Muscle of leg (tissue), 11 donors: Measurements from ENCODE around the gene CDH23. TPM values are rescaled to one million over a fixed set of nuclear protein-coding genes. Genes with fewer than 3 reads are reported as not detected.
A peak's percentile ranks its signal among the peaks of the same experiment; 100 is the strongest.

Source experiments
- DNase-seq: peaks from one replicate; pipeline ENCODE4 v3.0.0; 2013
- H3K27ac ChIP-seq: one replicate; pipeline ENCODE4 v1.5.1; 2013; ENCODE audit warnings: mild to moderate bottlenecking, low read length, control low read depth
- H3K27me3 ChIP-seq: one replicate; pipeline ENCODE4 v1.6.1; 2013; ENCODE audit warnings: low read length; ENCODE audit not compliant: control insufficient read depth, insufficient read depth
- H3K36me3 ChIP-seq: one replicate; pipeline ENCODE4 v1.6.1; 2013; ENCODE audit warnings: low read length; ENCODE audit not compliant: control insufficient read depth, insufficient read depth
- H3K4me1 ChIP-seq: one replicate; pipeline ENCODE4 v1.6.1; 2013; ENCODE audit warnings: low read length; ENCODE audit not compliant: control insufficient read depth, insufficient read depth
- H3K4me3 ChIP-seq: one replicate; pipeline ENCODE4 v1.5.1; 2013; ENCODE audit warnings: low read length, control low read depth
- H3K9me3 ChIP-seq: replicated peaks from 2 replicates; pipeline ENCODE4 v1.6.1; 2013; ENCODE audit warnings: low read depth, low read length; ENCODE audit not compliant: control insufficient read depth
- whole genome bisulfite sequencing: methylation state at CpG from one replicate; pipeline ENCODE4 v1.1.5; 2013; ENCODE audit warnings: missing lambda C conversion rate; ENCODE audit not compliant: insufficient coverage; 5-methylcytosine and 5-hydroxymethylcytosine counted together
- polyA plus RNA-seq, 8 donors: library from polyadenylated mRNA; unstranded; fragments of 120-200 nt; gene quantifications; one replicate each; pipeline versions ENCODE4 v1.2.1 to v1.2.3, GENCODE V29; 2013; ENCODE audit warnings: inconsistent platforms in 1 of 8, low replicate concordance in 1 of 8; ENCODE audit not compliant: insufficient read length in 8 of 8, insufficient read depth in 1 of 8
- total RNA-seq: library from RNA; stranded (reverse); fragments of 120-200 nt; gene quantifications from one replicate; pipeline ENCODE4 v1.2.4, GENCODE V29; 2013

Gene CDH23
- total and polyA plus RNA-seq, 9 donors = 3.4 to 5.7 (median 4.9) TPM

GRCh38 chr10:71743089-71743838 lies 346.5 kb downstream of the CDH23 start:
- H3K27ac ChIP-seq = no peak overlapping the region
- H3K4me1 ChIP-seq = peaks cover 36% of the 10 kb centered on the region

DNA sequence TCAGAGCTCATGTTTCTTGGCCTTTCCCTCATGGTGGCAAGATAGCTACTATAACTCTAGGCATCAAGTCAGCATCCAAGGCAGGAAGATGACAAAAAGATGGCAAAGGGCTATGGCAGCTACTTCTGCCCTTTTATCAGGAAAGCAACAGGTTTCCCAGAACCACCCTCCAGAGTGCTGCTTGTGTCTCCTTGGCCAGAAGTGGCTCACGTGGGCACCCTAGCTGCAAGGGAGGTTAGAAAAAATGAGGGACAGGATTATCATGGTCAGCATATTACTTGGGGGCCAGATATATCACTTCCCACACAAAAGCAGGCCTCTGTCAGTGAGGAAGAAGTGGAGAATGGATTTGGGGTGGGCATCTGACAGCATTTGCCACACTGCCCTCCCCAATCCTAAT lies 347.1 kb downstream of the CDH23 start:
- no peaks in the 10 kb centered on the region for H3K27me3 ChIP-seq
- peaks cover 6% of the 10 kb centered on the region for H3K9me3 ChIP-seq
- peaks cover 40% of the 10 kb centered on the region for H3K4me1 ChIP-seq
- peaks cover 8% of the 10 kb centered on the region for H3K36me3 ChIP-seq
- no CpG with 5 or more reads among the region's 1 CpG for WGBS
- DNase-seq = no peak
- no peak overlapping the region for H3K4me3 ChIP-seq
- H3K27ac ChIP-seq = no peak overlapping the region

More at GRCh38 chr10:71743089-71743838, 346.5 kb downstream of the CDH23 start:
- DNase-seq = no peak
- H3K27me3 ChIP-seq = no peaks in the 10 kb centered on the region
- peaks cover 8% of the 10 kb centered on the region for H3K36me3 ChIP-seq
- H3K9me3 ChIP-seq = peaks cover 6% of the 10 kb centered on the region
- 90% methylated on average over 2 of the region's 4 CpGs for WGBS
- H3K4me3 ChIP-seq = no peak overlapping the region

GRCh38 chr10:71744897-71745663 lies 348.4 kb downstream of the CDH23 start:
- no peaks in the 10 kb centered on the region for H3K27me3 ChIP-seq
- 90% methylated on average over 3 of the region's 8 CpGs for WGBS
- no peak for DNase-seq
- H3K27ac ChIP-seq = peak overlapping the region; percentile 75
- H3K36me3 ChIP-seq = peaks cover 10% of the 10 kb centered on the region
- H3K4me1 ChIP-seq = peaks cover 51% of the 10 kb centered on the region
- H3K4me3 ChIP-seq = no peak overlapping the region
- H3K9me3 ChIP-seq = peaks cover 6% of the 10 kb centered on the region

- peaks cover 6% of the 10 kb centered on the region for H3K9me3 ChIP-seq
- H3K36me3 ChIP-seq = peaks cover 15% of the 10 kb centered on the region
- H3K4me1 ChIP-seq = peaks cover 58% of the 10 kb centered on the region
- DNase-seq = peak; percentile 41
- peak overlapping the region; percentile 75 for H3K27ac ChIP-seq
- no peak overlapping the region for H3K4me3 ChIP-seq
- no CpG with 5 or more reads among the region's 2 CpGs for WGBS
- no peaks in the 10 kb centered on the region for H3K27me3 ChIP-seq
These were observed 349.0 kb downstream of the CDH23 start for GRCh38 chr10:71745664-71746250.

DNA sequence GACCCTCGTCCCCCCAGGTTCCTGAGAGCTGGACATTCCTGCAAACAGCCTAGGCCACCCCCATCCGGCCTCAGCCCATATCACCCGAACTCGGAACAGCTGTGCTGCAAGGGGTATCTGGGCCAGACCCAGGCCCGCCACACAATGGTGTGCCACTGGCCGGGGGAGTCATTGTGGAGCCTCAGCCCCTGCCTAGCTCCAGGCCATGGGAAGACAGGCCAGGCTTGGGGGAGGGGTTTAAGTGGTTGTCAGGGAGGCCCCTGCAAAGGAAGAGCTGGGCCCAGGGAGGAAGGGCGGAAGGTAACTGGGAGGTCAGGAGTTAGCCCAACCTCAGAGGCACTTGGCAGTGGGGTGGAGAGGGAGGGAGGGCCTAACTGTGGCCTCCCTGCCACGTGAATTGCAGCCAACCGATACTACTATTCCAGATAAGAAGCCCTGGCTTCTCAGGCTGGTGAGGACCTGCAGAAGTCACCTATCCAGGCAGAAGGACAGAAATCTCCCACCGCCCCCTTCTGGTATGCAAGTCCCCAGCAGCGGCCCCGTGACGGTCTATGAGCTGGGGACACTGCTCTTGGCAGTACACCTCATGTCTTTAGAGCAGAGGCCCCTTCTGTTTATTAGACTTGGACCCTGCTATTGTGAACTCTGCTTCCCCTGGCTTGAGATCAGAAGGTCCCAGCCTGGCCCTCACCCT lies 349.8 kb downstream of the CDH23 start:
- Histone ChIP-seq H3K9me3 (peaks cover 6% of the 10 kb centered on the region), H3K27ac (peak overlapping the region; percentile 75), H3K4me3 (no peak overlapping the region), H3K36me3 (peaks cover 18% of the 10 kb centered on the region), H3K4me1 (peaks cover 62% of the 10 kb centered on the region), H3K27me3 (no peaks in the 10 kb centered on the region)
- WGBS = 30% methylated on average over 11 of the region's 13 CpGs
- peak; percentile 64 for DNase-seq

DNA sequence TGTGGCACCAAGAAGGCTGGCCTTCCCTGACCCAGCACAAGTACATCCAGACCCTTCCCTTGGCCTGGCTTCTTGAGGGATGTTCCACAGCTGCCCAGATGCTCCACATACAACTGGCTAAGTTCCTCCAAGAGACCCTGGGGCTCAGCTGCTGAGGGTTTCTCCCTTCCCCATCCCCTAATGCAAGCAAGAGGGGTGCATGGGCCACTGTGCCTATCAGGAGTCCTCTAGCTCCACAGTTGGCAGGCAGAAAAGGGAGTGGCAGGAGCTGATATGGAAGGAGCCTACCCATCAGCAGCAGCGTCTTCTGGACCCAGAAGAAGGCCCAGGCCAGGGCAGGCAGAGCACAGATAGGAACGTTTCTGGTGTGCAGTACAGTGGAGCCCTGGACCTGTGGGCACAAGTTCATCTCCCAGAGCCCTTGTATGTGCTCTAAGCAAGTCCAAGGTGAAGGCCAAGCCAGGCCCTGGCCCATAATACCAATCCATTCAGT lies 350.4 kb downstream of the CDH23 start:
- peaks cover 16% of the 10 kb centered on the region for H3K36me3 ChIP-seq
- no peak overlapping the region for H3K4me3 ChIP-seq
- DNase-seq = no peak
- peaks cover 65% of the 10 kb centered on the region for H3K4me1 ChIP-seq
- no peaks in the 10 kb centered on the region for H3K27me3 ChIP-seq
- WGBS = 55% methylated on average over 2 of the region's 2 CpGs
- peak overlapping the region; percentile 85 for H3K27ac ChIP-seq
- H3K9me3 ChIP-seq = peaks cover 6% of the 10 kb centered on the region

DNA sequence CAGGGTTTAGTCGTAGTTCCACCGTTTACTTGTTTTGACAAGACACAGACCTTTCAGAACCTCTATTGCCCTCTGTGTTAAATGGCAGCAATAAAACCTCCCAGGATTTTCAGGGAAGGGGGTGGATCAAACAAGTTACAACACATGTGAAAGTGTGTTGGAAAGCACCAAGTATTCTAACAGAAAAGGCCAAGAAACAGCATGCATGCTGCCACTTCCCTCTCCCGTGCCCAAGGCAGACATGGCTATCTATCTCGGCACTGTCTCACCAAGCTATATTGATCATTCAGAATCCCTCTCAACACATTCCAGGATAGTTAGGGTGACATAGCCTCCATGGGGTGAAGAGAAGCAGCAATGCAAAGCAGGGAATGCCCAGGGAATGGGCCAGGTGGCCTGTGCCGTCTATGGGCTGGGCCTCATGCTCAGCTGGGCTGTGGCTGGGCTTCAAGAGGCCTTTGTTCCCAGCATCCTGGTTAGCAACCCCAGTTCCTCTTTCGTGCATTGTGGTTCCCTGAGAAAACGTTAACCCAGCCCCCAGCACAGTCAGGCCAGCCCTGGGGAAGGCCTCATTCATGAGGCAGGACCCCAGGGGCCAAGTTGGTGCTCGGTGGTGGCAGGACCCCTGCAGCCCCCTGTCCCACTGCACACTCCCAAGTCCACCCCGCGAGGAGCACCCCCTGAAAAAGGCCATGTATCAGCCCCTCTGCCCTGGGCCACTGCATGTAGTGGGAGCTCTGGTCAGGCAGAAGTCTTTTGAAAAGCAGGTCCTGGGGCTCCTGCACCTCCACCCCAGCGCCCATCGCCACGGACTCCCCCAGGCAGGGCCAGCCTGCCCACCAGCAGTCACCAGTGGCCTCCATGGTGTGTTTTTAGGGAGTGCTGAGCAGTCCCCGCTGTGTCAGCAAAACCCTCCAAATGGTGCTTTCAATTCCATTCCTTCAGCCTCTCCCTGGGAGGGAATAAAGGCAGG lies 351.1 kb downstream of the CDH23 start:
- H3K36me3 ChIP-seq = peaks cover 19% of the 10 kb centered on the region
- H3K4me1 ChIP-seq = peaks cover 73% of the 10 kb centered on the region
- peak overlapping the region; percentile 85 for H3K27ac ChIP-seq
- 59% methylated on average over 5 of the region's 14 CpGs for WGBS
- H3K27me3 ChIP-seq = no peaks in the 10 kb centered on the region
- H3K4me3 ChIP-seq = no peak overlapping the region
- peaks cover 2% of the 10 kb centered on the region for H3K9me3 ChIP-seq
- DNase-seq = peak; percentile 58

DNA sequence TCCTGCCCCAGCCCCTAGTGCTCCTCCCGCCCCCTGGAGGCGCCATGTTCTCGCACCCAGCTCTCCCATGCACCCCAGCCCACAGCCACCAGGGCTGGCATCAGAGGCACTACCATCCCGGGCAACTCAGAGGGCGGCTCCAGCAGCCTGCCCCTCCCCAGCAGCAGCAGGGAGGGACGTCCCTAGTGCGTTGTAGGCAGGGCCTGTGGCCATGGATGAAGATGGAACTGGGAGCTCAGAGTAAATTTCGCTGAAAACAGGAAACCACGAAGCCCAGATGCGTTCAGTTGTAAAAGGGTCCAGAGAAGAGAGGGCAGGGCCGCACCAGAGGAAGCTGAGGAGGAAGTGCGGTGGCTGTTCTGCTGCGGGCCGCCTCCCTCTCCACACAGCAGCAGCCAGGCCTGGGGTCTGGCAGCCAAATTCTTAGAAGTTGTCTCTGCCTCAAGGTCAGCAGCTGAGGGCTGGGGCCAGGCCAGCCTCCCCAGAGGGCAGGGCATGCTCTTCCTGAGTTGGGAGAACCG lies 352.0 kb downstream of the CDH23 start:
- Histone ChIP-seq H3K27me3 (no peaks in the 10 kb centered on the region), H3K4me1 (peaks cover 81% of the 10 kb centered on the region), H3K9me3 (no peaks in the 10 kb centered on the region), H3K36me3 (peaks cover 18% of the 10 kb centered on the region), H3K27ac (peak overlapping the region; percentile 85), H3K4me3 (no peak overlapping the region)
- 17% methylated on average over 8 of the region's 15 CpGs for WGBS
- peak; percentile 89 for DNase-seq

DNA sequence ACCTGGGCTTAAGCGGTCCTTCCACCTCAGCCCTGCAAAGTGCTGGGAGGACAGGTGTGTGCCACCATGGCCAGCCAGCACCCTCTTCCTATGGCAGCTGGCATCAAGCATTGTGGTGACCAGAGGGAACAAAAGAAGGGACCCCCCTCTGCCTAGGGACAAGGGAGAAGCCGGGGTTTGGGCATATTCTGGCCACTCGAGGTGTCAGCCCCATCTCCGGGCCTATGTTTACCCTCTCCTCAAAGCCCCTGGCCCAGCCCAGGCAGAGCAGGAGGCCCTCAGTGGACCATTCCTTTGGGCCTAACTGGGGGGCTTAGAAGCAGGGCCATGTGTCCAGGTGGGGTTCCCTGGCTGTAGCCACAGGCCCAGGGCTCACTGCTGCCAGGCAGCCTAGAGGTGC lies 352.7 kb downstream of the CDH23 start:
- WGBS = 83% methylated on average over 4 of the region's 4 CpGs
- H3K4me3 ChIP-seq = no peak overlapping the region
- H3K4me1 ChIP-seq = peaks cover 88% of the 10 kb centered on the region
- H3K36me3 ChIP-seq = peaks cover 18% of the 10 kb centered on the region
- H3K27ac ChIP-seq = peak overlapping the region; percentile 85
- DNase-seq = no peak
- no peaks in the 10 kb centered on the region for H3K27me3 ChIP-seq
- no peaks in the 10 kb centered on the region for H3K9me3 ChIP-seq
